SH-SY5Y (cell line): ENCODE data around the gene KRTAP19-4.

ENCODE experiments used
- GATA2 ChIP-seq: IDR thresholded peaks from 2 replicates; pipeline ENCODE4 v1.6.1; 2011; ENCODE audit warnings: mild to moderate bottlenecking, low read depth, low read length
- GATA3 ChIP-seq: IDR thresholded peaks from 2 replicates; pipeline ENCODE4 v1.6.1; 2011; ENCODE audit warnings: low read depth, mild to moderate bottlenecking, low read length, moderate library complexity

Gene KRTAP19-4

GRCh38 chr21:30448514-30448913, 48.5 kb downstream of the KRTAP19-4 start:
- TF ChIP-seq GATA3, result no peak
- no peak for TF ChIP-seq GATA2

- TF ChIP-seq GATA2, result no peak
- TF ChIP-seq GATA3, result no peak
These were observed 49.9 kb downstream of the KRTAP19-4 start for GRCh38 chr21:30447056-30447455.
